Gastroesophageal sphincter (tissue), 4 donors: Measurements from ENCODE around the gene PEX11A. TPM values are rescaled to one million over a fixed set of nuclear protein-coding genes. Genes with fewer than 3 reads are reported as not detected.

Experiments used
- ATAC-seq: fragments of 150-250 bp; one replicate; pipeline ENCODE4 v1.9.1; 2016; ENCODE audit warnings: mild to moderate bottlenecking, moderate library complexity
- H3K27ac ChIP-seq, 4 donors: fragments of 200-600 bp; sonication (generic) in 3 of 4; 1 replicate in 3 of 4; 2 replicates in 1 of 4; pipeline ENCODE4 v1.5.1; 2016 to 2019
- H3K27me3 ChIP-seq: fragments of 200-600 bp; sonication (generic); one replicate; pipeline ENCODE4 v1.5.1; 2019
- H3K36me3 ChIP-seq, 2 donors: fragments of 200-600 bp; sonication (generic); one replicate each; pipeline ENCODE4 v1.5.1; 2019; ENCODE audit warnings: control low read depth in 1 of 2
- H3K4me1 ChIP-seq, 3 donors: fragments of 200-600 bp; sonication (generic); 1 replicate in 2 of 3; 2 replicates in 1 of 3; pipeline ENCODE4 v1.5.1; 2016 to 2019; ENCODE audit warnings: control low read depth in 2 of 3
- H3K4me3 ChIP-seq, 2 donors: fragments of 200-600 bp; sonication (generic); one replicate each; pipeline ENCODE4 v1.5.1; 2019; ENCODE audit warnings: mild to moderate bottlenecking in 1 of 2, moderate library complexity in 1 of 2
- H3K9me3 ChIP-seq, 3 donors: fragments of 200-600 bp; sonication (generic); one replicate each; pipeline ENCODE4 v1.5.1; 2017 to 2019; ENCODE audit warnings: control low read depth in 2 of 3
- EP300 ChIP-seq: sonication (generic); formaldehyde crosslinking; IDR thresholded peaks from one replicate; pipeline ENCODE4 v1.6.1; 2017; ENCODE audit warnings: antibody characterized with exemption, mild to moderate bottlenecking
- POLR2A ChIP-seq, 2 donors: fragments of 450-650 bp; IDR thresholded peaks; one replicate each; pipeline ENCODE4 v1.6.1; 2017; ENCODE audit warnings: antibody characterized with exemption in 2 of 2, mild to moderate bottlenecking in 2 of 2, moderate library complexity in 1 of 2
- POLR2AphosphoS5 ChIP-seq: sonication (generic); formaldehyde crosslinking; IDR thresholded peaks from one replicate; pipeline ENCODE4 v1.6.1; 2017; ENCODE audit warnings: antibody characterized with exemption
- WGBS, 2 donors: methylation state at CpG; one replicate each; pipeline ENCODE4 v1.1.5; 2018; ENCODE audit warnings: low coverage in 1 of 2; 5-methylcytosine and 5-hydroxymethylcytosine counted together
- total RNA-seq, 4 donors: library from RNA; depleted of rRNA; stranded (reverse); fragments of >200 nt; gene quantifications; one replicate each; pipeline ENCODE4 v1.1.0, GENCODE V29; 2016
- TF ChIP-seq, protein P1 (sequence below), 4 experiments: fragments of 200-600 bp in 2 of 4; fragments of 450-650 bp in 2 of 4; sonication (generic) in 1 of 4; IDR thresholded peaks; one replicate each; pipeline ENCODE4 v1.5.1; 2017 to 2019; ENCODE audit warnings: antibody characterized with exemption in 4 of 4, mild to moderate bottlenecking in 2 of 4, moderate library complexity in 2 of 4

Gene PEX11A
- total RNA-seq, 4 donors from 2014 or later = 11.6 to 17.6 (median 16.4) TPM

DNA sequence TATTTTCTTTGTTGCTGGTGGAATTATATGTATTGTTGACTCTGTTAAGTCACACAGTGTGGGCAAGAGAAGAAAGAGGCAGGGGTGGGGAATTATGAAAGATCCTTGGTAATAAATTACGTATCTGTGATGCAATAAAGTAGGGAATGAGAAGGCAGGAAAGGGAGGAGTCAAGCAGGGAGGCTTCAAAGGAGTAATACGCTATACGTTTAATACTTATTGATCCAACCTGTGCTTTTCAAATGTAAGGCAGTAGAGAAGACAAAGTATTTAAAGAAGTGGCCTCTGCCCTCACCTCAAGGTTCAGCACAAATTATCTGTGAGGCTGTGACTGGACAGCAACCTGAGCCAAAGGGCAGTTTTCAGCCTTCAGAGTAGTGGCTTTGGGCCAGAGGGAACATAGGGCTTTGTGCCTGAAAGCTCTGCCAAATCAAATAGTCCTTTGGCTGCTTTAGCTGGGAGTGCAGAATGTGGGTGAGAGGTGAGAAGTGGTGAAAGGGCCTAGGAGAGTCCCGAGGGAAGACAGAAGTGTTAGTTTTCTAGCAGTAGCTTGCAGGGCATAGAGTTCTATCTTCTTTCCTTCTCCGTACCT, 10.2 kb downstream of the PEX11A start:
- Histone ChIP-seq H3K27me3 (no peaks in the 10 kb centered on the region), H3K9me3 (no peaks in the 10 kb centered on the region), H3K27ac (peak overlapping the region; percentile 70 to 86 (median 80)), H3K36me3 (peaks cover 0 to 27% of the 10 kb centered on the region in 2 donors), H3K4me3 (no peak overlapping the region), H3K4me1 (peaks cover 11 to 31% (median 14%) of the 10 kb centered on the region in 3 donors)
- TF ChIP-seq EP300 = no peak
- TF ChIP-seq, protein P1, sequence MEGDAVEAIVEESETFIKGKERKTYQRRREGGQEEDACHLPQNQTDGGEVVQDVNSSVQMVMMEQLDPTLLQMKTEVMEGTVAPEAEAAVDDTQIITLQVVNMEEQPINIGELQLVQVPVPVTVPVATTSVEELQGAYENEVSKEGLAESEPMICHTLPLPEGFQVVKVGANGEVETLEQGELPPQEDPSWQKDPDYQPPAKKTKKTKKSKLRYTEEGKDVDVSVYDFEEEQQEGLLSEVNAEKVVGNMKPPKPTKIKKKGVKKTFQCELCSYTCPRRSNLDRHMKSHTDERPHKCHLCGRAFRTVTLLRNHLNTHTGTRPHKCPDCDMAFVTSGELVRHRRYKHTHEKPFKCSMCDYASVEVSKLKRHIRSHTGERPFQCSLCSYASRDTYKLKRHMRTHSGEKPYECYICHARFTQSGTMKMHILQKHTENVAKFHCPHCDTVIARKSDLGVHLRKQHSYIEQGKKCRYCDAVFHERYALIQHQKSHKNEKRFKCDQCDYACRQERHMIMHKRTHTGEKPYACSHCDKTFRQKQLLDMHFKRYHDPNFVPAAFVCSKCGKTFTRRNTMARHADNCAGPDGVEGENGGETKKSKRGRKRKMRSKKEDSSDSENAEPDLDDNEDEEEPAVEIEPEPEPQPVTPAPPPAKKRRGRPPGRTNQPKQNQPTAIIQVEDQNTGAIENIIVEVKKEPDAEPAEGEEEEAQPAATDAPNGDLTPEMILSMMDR (IDR thresholded peaks at IDR 0.05) = no peak
- TF ChIP-seq POLR2AphosphoS5 = peak; percentile 88
- WGBS, 2 donors = 32 to 46% methylated on average over 4 to 5 of the region's 5 CpGs
- peak; percentile 98 for ATAC-seq

DNA sequence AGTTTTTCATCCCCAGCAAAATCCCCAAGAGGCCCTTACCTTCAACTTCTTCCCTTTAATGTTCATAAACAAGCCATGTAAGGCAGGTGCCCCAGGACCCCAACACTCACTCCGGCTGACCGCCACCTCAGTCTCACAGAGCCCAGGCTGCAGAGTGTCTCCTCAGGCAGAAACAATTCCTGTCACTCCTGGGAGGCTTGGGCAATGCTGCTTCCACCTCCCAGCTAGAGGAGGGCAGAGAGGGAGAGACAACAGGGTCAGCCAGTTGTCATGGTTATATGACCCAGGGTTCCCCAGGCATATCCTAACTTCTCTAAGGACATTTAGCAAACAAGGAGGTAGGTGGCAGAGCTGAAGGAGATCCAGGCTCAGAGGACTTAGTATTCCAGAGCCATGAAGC, 11.3 kb downstream of the PEX11A start, which contains the start of gene PLIN1:
Gene PLIN1 (minus strand): TSS at position 156 of the 400 bp plus-strand sequence. CDS start 1,878 bp downstream, outside the sequence.
- Histone ChIP-seq H3K36me3 (peaks cover 0 to 17% of the 10 kb centered on the region in 2 donors), H3K4me3 (no peak within 1 kb of the TSS), H3K9me3 (no peaks in the 10 kb centered on the region), H3K27ac (peak within 1 kb of the TSS; percentile 70 to 86 (median 80)), H3K4me1 (peaks cover 11 to 31% (median 14%) of the 10 kb centered on the region in 3 donors), H3K27me3 (no peaks in the 10 kb centered on the region)
- no peak for TF ChIP-seq EP300
- TF ChIP-seq, protein P1 (IDR thresholded peaks at IDR 0.05) = no peak
- no peak for TF ChIP-seq POLR2AphosphoS5
- no peak for TF ChIP-seq POLR2A (IDR thresholded peaks at IDR 0.05)
- WGBS, 2 donors = 90 to 100% methylated on average over 2 of the region's 2 CpGs
- ATAC-seq = no peak

DNA sequence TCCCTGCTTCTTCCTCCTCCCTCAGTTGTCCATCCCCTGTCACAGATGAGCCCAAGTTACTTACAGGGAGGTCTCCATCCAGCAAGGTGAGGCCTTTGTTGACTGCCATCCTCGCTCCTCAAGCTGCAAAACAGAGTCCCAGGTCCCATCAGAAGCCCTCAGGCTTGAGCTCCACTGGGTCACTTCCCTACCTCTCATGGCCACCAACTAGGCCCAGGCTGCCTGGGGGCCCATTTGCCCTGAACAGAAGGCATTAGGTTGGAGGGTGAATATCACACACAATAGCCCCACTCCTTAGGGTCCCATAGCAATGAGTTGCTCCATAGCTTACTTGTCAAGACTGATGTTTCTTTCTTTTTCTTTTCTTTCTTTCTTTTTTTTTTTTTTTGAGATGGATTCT, 13.2 kb downstream of the PEX11A start:
- Histone ChIP-seq H3K4me3 (no peak overlapping the region), H3K27ac (no peak overlapping the region), H3K9me3 (no peaks in the 10 kb centered on the region), H3K4me1 (peaks cover 14 to 41% (median 14%) of the 10 kb centered on the region in 3 donors), H3K27me3 (no peaks in the 10 kb centered on the region), H3K36me3 (no peaks in the 10 kb centered on the region)
- TF ChIP-seq POLR2AphosphoS5 = no peak
- no peak for TF ChIP-seq POLR2A (IDR thresholded peaks at IDR 0.05)
- TF ChIP-seq, protein P1 (IDR thresholded peaks at IDR 0.05) = no peak
- no peak for TF ChIP-seq EP300
- no CpG with 5 or more reads among the region's 1 CpG for WGBS, 2 donors
- no peak for ATAC-seq

DNA sequence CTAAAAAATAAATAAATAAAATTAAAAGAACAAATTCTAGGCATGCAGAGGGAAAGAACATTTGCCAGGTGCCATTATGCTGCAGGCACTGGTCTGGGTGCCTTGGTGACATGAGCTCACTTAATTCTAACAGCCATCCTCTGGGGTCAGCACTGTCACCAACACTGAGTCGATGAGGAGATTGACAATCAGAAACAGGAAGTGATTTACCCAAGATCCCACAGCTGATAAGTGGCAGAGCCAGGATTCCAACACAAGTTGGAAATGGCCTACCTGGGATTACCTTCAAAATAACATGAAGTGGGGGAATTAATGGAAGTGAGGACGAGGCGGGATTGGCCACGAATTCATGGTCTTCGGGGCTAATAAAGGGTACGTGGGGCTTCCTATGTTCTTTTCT, 14.9 kb downstream of the PEX11A start:
- Histone ChIP-seq H3K4me3 (no peak overlapping the region), H3K9me3 (no peaks in the 10 kb centered on the region), H3K36me3 (no peaks in the 10 kb centered on the region), H3K4me1 (peaks cover 4 to 34% (median 13%) of the 10 kb centered on the region in 3 donors), H3K27me3 (no peaks in the 10 kb centered on the region), H3K27ac (no peak overlapping the region)
- WGBS, 2 donors = 76 to 81% methylated on average over 3 to 6 of the region's 6 CpGs
- no peak for ATAC-seq
- TF ChIP-seq POLR2AphosphoS5 = no peak
- TF ChIP-seq EP300 = no peak
- no peak for TF ChIP-seq POLR2A (IDR thresholded peaks at IDR 0.05)
- TF ChIP-seq, protein P1 (IDR thresholded peaks at IDR 0.05) = no peak

DNA sequence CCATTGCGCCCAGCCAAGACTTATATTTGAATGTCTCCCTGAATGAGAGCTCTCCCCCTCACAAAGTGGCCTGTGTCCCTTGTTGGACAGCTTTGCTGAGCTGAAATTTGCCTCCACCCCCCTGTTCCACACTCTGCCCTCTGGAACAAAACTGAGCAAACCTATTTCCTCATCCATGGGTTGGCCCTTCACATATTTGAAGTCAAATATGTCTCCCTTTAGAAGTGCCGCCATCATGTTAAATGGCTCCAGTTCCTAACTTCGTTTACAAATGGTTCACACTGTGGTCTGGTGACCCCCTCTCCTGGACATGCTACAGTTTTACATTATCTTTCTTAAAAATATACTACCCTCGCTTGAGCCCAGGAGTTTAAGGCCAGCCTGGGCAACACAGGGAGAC, 16.0 kb downstream of the PEX11A start:
- no peak overlapping the region for H3K4me3 ChIP-seq
- no peak overlapping the region for H3K27ac ChIP-seq
- no peaks in the 10 kb centered on the region for H3K9me3 ChIP-seq
- no peaks in the 10 kb centered on the region for H3K27me3 ChIP-seq
- no peak for ATAC-seq
- H3K36me3 ChIP-seq = no peaks in the 10 kb centered on the region
- H3K4me1 ChIP-seq = peaks cover 0 to 23% (median 7%) of the 10 kb centered on the region in 3 donors
- WGBS, 2 donors = 51 to 79% methylated on average over 3 of the region's 4 CpGs
- no peak for TF ChIP-seq EP300
- TF ChIP-seq POLR2A (IDR thresholded peaks at IDR 0.05) = no peak
- no peak for TF ChIP-seq POLR2AphosphoS5
- TF ChIP-seq, protein P1 (IDR thresholded peaks at IDR 0.05) = no peak
